ENCODE results near the gene GPR142.

DNA sequence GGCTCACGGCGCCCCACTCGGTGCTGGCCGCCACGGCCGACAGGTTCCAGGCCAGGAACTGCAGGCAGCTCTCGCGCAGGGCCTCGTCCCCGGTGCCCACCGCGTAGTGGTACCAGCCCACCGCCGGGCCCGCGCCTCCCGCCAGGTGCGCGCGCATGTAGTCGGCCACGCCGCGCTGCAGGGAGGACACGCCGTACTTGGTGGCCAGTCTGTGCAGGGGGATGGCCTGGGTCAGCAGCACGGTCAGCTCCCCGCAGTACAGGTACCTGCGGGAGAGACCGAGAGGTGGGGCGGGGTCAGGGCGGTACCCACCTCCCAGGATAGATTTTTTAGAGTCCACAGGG, 9.9 kb upstream of the GPR142 start:
- TF ChIP-seq, protein P1, sequence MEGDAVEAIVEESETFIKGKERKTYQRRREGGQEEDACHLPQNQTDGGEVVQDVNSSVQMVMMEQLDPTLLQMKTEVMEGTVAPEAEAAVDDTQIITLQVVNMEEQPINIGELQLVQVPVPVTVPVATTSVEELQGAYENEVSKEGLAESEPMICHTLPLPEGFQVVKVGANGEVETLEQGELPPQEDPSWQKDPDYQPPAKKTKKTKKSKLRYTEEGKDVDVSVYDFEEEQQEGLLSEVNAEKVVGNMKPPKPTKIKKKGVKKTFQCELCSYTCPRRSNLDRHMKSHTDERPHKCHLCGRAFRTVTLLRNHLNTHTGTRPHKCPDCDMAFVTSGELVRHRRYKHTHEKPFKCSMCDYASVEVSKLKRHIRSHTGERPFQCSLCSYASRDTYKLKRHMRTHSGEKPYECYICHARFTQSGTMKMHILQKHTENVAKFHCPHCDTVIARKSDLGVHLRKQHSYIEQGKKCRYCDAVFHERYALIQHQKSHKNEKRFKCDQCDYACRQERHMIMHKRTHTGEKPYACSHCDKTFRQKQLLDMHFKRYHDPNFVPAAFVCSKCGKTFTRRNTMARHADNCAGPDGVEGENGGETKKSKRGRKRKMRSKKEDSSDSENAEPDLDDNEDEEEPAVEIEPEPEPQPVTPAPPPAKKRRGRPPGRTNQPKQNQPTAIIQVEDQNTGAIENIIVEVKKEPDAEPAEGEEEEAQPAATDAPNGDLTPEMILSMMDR (IDR thresholded peaks at IDR 0.05), result no peak
- TF ChIP-seq EP300 (IDR thresholded peaks at IDR 0.05) (no peak), POLR2A (IDR thresholded peaks at IDR 0.05; ENCODE audit: low read depth) (no peak), POLR2AphosphoS5 (IDR thresholded peaks at IDR 0.05) (no peak)

Data from esophagus muscularis mucosa (tissue), 4 donors.